HG03342 (cell line): ENCODE results near the gene CD59.

Source experiments
- ATAC-seq: cut with Tn5 transposase; IDR thresholded peaks from one replicate; pipeline ENCODE4 v1.9.1; 2021; ENCODE audit warnings: mild to moderate bottlenecking, moderate library complexity; ENCODE audit not compliant: unreplicated experiment

CD59 gene

GRCh38 chr11:33736148-33736812 is at the start of gene CD59:
CD59 (minus strand) TSS chr11:33736423; CDS start chr11:33722445, 13,978 bp downstream.
- peak; percentile 60 for ATAC-seq

GRCh38 chr11:33785609-33786008 is 49.4 kb upstream of the CD59 start:
- no peak for ATAC-seq

- ATAC-seq = no peak
These were observed 43.8 kb upstream of the CD59 start for GRCh38 chr11:33779849-33780528.

GRCh38 chr11:33778675-33779074 is 42.5 kb upstream of the CD59 start:
- no peak for ATAC-seq

DNA sequence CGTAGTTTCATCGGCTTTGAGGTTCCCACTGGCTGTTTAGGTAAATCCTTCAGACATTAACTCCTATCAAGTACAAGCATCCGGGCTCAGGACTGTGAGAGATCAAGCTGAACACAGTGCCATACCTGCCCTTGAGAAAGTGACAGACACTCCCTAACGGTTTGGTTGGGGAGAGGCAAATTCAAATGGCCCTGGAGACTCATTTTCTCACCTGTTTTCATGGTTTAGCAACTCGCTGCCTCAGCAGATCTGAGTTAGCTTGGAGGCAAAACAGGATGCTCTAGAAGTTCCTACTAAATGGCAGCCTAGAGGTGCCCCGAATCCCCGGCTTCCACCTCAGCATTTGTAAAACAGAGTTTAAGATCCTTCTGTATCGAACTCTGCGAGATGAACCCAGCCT is 41.7 kb upstream of the CD59 start:
- ATAC-seq = no peak

- ATAC-seq = peak; percentile 31
These were observed 39.7 kb upstream of the CD59 start for GRCh38 chr11:33775832-33776470.

GRCh38 chr11:33775467-33775807 is 39.2 kb upstream of the CD59 start:
- ATAC-seq = no peak

- no peak for ATAC-seq
These were observed 38.7 kb upstream of the CD59 start for GRCh38 chr11:33774736-33775466.

- peak; percentile 64 for ATAC-seq
These were observed 37.9 kb upstream of the CD59 start, which contains the start of gene FBXO3 for GRCh38 chr11:33773987-33774735. FBXO3 (minus strand) TSS chr11:33774520; CDS start chr11:33774497, 23 bp downstream.

GRCh38 chr11:33773404-33773986 is 37.3 kb upstream of the CD59 start:
- ATAC-seq = peak; percentile 3

DNA sequence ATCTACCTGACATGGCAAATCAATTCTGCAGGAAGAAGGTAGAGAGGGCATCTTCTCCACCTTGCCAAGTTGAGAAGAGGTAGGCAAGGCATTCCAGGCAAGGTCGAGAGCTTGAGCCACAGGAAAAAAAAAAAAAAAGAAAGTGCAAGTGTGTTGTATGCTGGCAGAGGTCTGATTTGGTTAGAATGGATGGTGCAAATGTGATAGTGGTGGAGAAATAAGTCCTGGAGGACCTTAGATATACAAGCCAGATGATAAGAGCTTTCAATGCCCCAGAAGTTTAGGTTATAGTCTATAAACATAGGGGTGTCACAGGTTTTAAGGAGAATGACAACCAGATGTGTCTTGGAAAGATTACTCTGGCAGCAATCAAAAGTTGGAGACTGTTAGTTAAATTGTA is 36.6 kb upstream of the CD59 start:
- ATAC-seq = no peak

DNA sequence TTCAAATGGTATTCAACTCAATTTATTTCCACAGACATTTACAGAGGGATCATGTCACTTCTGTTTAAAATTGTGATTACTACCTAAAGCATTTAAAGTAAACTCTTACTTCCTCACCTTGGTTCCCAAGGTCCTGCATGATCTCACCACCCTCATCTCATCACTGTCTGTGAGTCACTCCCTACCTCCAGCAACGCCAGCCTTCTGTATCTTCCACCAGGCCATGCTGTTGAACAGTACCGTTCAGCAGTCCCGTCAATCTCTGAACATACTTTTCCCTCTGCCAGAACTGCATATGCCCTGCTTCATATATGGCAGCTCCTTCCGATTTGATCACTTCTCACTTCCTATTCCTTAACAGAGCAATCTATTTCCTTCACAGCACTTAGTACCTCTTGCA is 36.1 kb upstream of the CD59 start:
- no peak for ATAC-seq

GRCh38 chr11:33770236-33770635 is 34.0 kb upstream of the CD59 start:
- no peak for ATAC-seq

- no peak for ATAC-seq
These were observed 33.3 kb upstream of the CD59 start for GRCh38 chr11:33769542-33769941.

- no peak for ATAC-seq
These were observed 31.4 kb upstream of the CD59 start for GRCh38 chr11:33767624-33768023.

- ATAC-seq = no peak
These were observed 29.9 kb upstream of the CD59 start for GRCh38 chr11:33766085-33766484.

DNA sequence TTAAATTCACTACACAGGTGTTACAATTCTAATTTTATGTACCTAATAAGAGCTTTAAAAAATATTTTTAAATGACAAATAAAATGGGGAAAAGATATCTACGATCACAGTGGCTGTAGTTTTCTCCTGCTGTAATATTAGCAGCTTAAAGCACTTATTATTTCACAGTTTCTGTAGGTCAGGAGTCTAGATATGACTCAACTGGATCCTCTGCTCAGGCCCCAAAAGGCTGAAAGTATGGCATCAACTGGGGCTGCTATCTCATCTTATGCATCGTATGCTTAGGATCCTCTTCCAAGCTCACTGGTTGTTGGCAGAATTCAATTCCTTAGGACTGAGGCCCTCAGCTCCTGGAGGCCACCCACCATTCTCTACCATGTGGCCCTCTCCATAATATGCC is 25.2 kb upstream of the CD59 start:
- peak; percentile 74 for ATAC-seq

- peak; percentile 96 for ATAC-seq
These were observed 17.2 kb upstream of the CD59 start for GRCh38 chr11:33753304-33753967.

DNA sequence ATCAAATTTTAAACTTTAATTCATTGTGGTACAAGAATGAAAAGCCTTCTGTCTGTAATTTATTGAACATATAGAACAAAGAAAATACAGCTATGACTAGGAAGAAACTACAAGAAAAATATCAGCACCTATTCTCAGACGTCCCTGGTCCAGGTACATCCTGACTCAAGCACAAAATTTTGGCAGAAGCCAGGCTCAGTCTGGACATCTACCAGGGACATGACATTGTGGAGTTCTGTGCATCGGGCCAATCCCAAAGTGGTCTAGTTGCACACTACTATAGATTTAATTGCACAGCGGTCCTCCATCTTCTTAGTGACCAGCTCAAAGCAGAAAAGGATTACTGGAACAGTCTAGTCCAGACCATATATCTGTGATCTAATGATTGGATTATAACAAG is 15.7 kb upstream of the CD59 start:
- no peak for ATAC-seq

DNA sequence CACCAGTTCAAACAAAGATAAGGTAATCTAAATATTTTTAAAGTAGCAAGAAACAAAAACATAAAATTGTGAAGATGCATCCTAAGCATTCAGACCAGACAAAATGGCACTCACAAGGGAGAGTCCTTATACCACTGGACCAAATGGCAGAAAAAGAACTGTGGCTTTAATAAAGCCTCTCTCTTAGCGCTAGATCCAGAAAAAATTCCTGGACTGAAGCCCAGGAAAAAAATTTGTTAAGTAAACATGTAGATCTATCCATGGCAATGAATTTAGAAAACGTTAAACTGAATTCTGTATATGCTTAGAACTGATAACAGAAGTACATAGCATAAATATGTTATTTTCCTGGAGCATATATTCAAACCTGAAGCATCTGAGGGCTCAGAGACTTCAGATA is 11.8 kb upstream of the CD59 start:
- no peak for ATAC-seq
